B cell (primary cell): ENCODE measurements around the gene ALDH1A1. TPM values are rescaled to one million over a fixed set of nuclear protein-coding genes. Genes with fewer than 3 reads are reported as not detected.

Experiments
- ATAC-seq: fragments of 200-7000 bp; cut with Tn5 transposase; one replicate; pipeline ENCODE4 v1.10.0; 2021; ENCODE audit warnings: low read depth, mild to moderate bottlenecking, moderate number of reproducible peaks, moderate library complexity
- CTCF ChIA-PET: fragments of 350-600 bp; sonication (Branson Sonifier 250); formaldehyde crosslinking; loops from one replicate; lab custom pipeline; 2021; ENCODE audit warnings: antibody characterized with exemption, inconsistent platforms; lab: Charles Lee
- POLR2A ChIA-PET: fragments of 350-600 bp; sonication (Branson Sonifier 250); formaldehyde crosslinking; loops from one replicate; lab custom pipeline; 2021; ENCODE audit warnings: antibody characterized with exemption; lab: Charles Lee
- DNase-seq: peaks from one replicate; pipeline ENCODE4 v3.0.0; 2013
- H2AFZ ChIP-seq: 2 replicates; pipeline ENCODE4 v1.6.1; 2012; ENCODE audit warnings: mild to moderate bottlenecking, low read depth, low read length; ENCODE audit not compliant: insufficient read depth, poor library complexity, severe bottlenecking
- H3K27ac ChIP-seq, 2 donors: 1 replicate in 1 of 2; 2 replicates in 1 of 2; pipeline ENCODE4 v1.5.1; 2012 to 2013; ENCODE audit warnings: low read length in 2 of 2, mild to moderate bottlenecking in 2 of 2, moderate library complexity in 1 of 2
- H3K27me3 ChIP-seq, 4 experiments: fragments of 200-600 bp in 1 of 4; sonication (generic) in 1 of 4; replicated peaks in 1 of 4; 1 replicate in 2 of 4; 2 replicates in 2 of 4; pipeline versions ENCODE4 v1.6.1 to v1.7.0; 2013 to 2016; ENCODE audit warnings: low read length in 3 of 4, mild to moderate bottlenecking in 2 of 4, mixed read lengths in 1 of 4, moderate library complexity in 1 of 4; ENCODE audit not compliant: insufficient read depth in 4 of 4, control insufficient read depth in 3 of 4; ENCODE audit errors: control extremely low read depth in 1 of 4
- H3K36me3 ChIP-seq, 2 experiments: replicated peaks in 1 of 2; 1 replicate in 1 of 2; 2 replicates in 1 of 2; pipeline versions ENCODE4 v1.6.1 to v1.7.1; 2013; ENCODE audit warnings: low read length in 1 of 2; ENCODE audit not compliant: insufficient read depth in 2 of 2, control insufficient read depth in 1 of 2; ENCODE audit errors: control extremely low read depth in 1 of 2, extremely low read depth in 1 of 2
- H3K4me1 ChIP-seq, 2 donors: fragments of 200-600 bp in 1 of 2; sonication (generic) in 1 of 2; 1 replicate in 1 of 2; 2 replicates in 1 of 2; pipeline versions ENCODE4 v1.5.1 to v1.6.1; 2013 to 2017; ENCODE audit warnings: low read length in 2 of 2; ENCODE audit not compliant: control insufficient read depth in 2 of 2, insufficient read depth in 2 of 2
- H3K4me2 ChIP-seq: replicated peaks from 2 replicates; pipeline ENCODE3; 2012; ENCODE audit warnings: mild to moderate bottlenecking, low read depth, low read length; ENCODE audit not compliant: poor library complexity, severe bottlenecking
- H3K4me3 ChIP-seq, 5 experiments: fragments of 200-600 bp in 1 of 5; sonication (generic) in 1 of 5; 1 replicate in 3 of 5; 2 replicates in 2 of 5; pipeline versions ENCODE4 v1.5.1 to v1.7.0; 2011 to 2016; ENCODE audit warnings: low read length in 4 of 5, mild to moderate bottlenecking in 4 of 5, low read depth in 2 of 5, control low read depth in 1 of 5, moderate library complexity in 1 of 5; ENCODE audit not compliant: insufficient read depth in 1 of 5; ENCODE audit errors: control extremely low read depth in 1 of 5, extremely low read depth in 1 of 5
- H3K79me2 ChIP-seq: fragments of 200-600 bp; sonication (generic); one replicate; pipeline ENCODE4 v1.6.0; 2016; ENCODE audit warnings: low read length; ENCODE audit not compliant: control insufficient read depth, insufficient read depth
- H3K9ac ChIP-seq: fragments of 200-600 bp; sonication (generic); 2 replicates; pipeline ENCODE4 v1.6.1; 2017; ENCODE audit warnings: mild to moderate bottlenecking, low read length, moderate library complexity
- H3K9me3 ChIP-seq, 3 donors: one replicate each; pipeline versions ENCODE4 v1.6.1 to v1.7.1; 2013; ENCODE audit warnings: low read length in 2 of 3; ENCODE audit not compliant: control insufficient read depth in 2 of 3, insufficient read depth in 1 of 3; ENCODE audit errors: control extremely low read depth in 1 of 3
- H4K20me1 ChIP-seq: 2 replicates; pipeline ENCODE4 v1.6.0; 2012; ENCODE audit warnings: mild to moderate bottlenecking, low read length; ENCODE audit not compliant: insufficient read depth, control insufficient read depth, poor library complexity, severe bottlenecking
- H3K27ac Mint-ChIP-seq: one replicate; pipeline ENCODE4 v1.8.0; 2021; ENCODE audit warnings: mixed read lengths
- H3K27me3 Mint-ChIP-seq: one replicate; pipeline ENCODE4 v1.8.0; 2021; ENCODE audit warnings: mixed read lengths
- H3K4me1 Mint-ChIP-seq: one replicate; pipeline ENCODE4 v1.8.0; 2021; ENCODE audit warnings: mixed read lengths
- H3K4me3 Mint-ChIP-seq: one replicate; pipeline ENCODE4 v1.8.0; 2021; ENCODE audit warnings: mixed read lengths
- H3K9me3 Mint-ChIP-seq: one replicate; pipeline ENCODE4 v1.8.0; 2022; ENCODE audit warnings: mixed read lengths; ENCODE audit not compliant: insufficient read depth
- CTCF ChIP-seq: fragments of 200-600 bp; IDR thresholded peaks from one replicate; pipeline ENCODE4 v1.8.0; 2022; ENCODE audit warnings: antibody characterized with exemption, mild to moderate bottlenecking
- EZH2 ChIP-seq: IDR thresholded peaks from 2 replicates; pipeline ENCODE4 v1.6.1; 2012; ENCODE audit warnings: borderline replicate concordance, low read depth, mild to moderate bottlenecking, moderate library complexity, low read length; ENCODE audit not compliant: insufficient read depth, poor library complexity, severe bottlenecking
- WGBS: methylation state at CpG from one replicate; pipeline ENCODE4 v1.1.5; 2013; ENCODE audit warnings: missing lambda C conversion rate; ENCODE audit not compliant: insufficient coverage; 5-methylcytosine and 5-hydroxymethylcytosine counted together
- intact Hi-C: fragments of 100-400 bp; cut with micrococcal nuclease; formaldehyde crosslinking; loops from one replicate; pipeline ENCODE4 v1.10.0; 2022
- polyA plus RNA-seq: library from polyadenylated mRNA; depleted of rRNA; stranded (reverse); fragments of >200 nt; gene quantifications from 2 replicates; pipeline ENCODE4 v1.2.3, GENCODE V29; 2012
- total RNA-seq, 2 donors: library from RNA; stranded (reverse); fragments of 120-200 nt in 1 of 2; gene quantifications; 1 replicate in 1 of 2; 2 replicates in 1 of 2; pipeline versions ENCODE4 v1.2.3 to v1.2.4, GENCODE V29; 2013 to 2022

Gene ALDH1A1
- total and polyA plus RNA-seq, 2 donors (not counting 1 experiment from before 2014, with no cell fraction given): 0.43 TPM; not detected in 1

- no peaks in the 10 kb centered on the region for H3K27me3 Mint-ChIP-seq
- no peaks in the 10 kb centered on the region for H4K20me1 ChIP-seq
- H3K9ac ChIP-seq: no peak overlapping the region
- ATAC-seq (no peak), DNase-seq (no peak)
- no peaks in the 10 kb centered on the region for H3K4me1 ChIP-seq
- H3K4me2 ChIP-seq: no peak overlapping the region
- no peak overlapping the region for H3K27ac ChIP-seq
- intact Hi-C loops: no loop called here
- ChIA-PET POLR2A (no interaction called here), CTCF (no interaction called here)
- no CpG with 5 or more reads among the region's 1 CpG for WGBS
- no peak overlapping the region for H3K4me3 Mint-ChIP-seq
- H3K4me1 Mint-ChIP-seq: no peaks in the 10 kb centered on the region
- H3K4me3 ChIP-seq: no peak overlapping the region
- H3K9me3 ChIP-seq: no peaks in the 10 kb centered on the region
- H2AFZ ChIP-seq: no peak overlapping the region
- H3K27me3 ChIP-seq: no peaks in the 10 kb centered on the region
- no peaks in the 10 kb centered on the region for H3K79me2 ChIP-seq
- no peaks in the 10 kb centered on the region for H3K9me3 Mint-ChIP-seq
- TF ChIP-seq EZH2 (no peak), CTCF (no peak)
- H3K27ac Mint-ChIP-seq: no peak overlapping the region
- H3K36me3 ChIP-seq: no peaks in the 10 kb centered on the region
Observed at GRCh38 chr9:72893437-72893836, 59.4 kb downstream of the ALDH1A1 start.

- Histone ChIP-seq H3K4me2 (no peak overlapping the region), H3K9ac (no peak overlapping the region), H3K79me2 (no peaks in the 10 kb centered on the region), H3K4me3 (no peak overlapping the region), H3K4me1 (no peaks in the 10 kb centered on the region), H3K27me3 (no peaks in the 10 kb centered on the region), H3K27ac (no peak overlapping the region), H3K9me3 (peaks cover 0 to 6% (median 0%) of the 10 kb centered on the region in 3 donors), H2AFZ (no peak overlapping the region), H4K20me1 (no peaks in the 10 kb centered on the region), H3K36me3 (no peaks in the 10 kb centered on the region)
- DNase-seq (no peak), ATAC-seq (no peak)
- Mint-ChIP-seq H3K27me3 (no peaks in the 10 kb centered on the region), H3K27ac (no peak overlapping the region), H3K9me3 (no peaks in the 10 kb centered on the region), H3K4me3 (no peak overlapping the region), H3K4me1 (no peaks in the 10 kb centered on the region)
- ChIA-PET POLR2A (no interaction called here), CTCF (no interaction called here)
- no peak for TF ChIP-seq CTCF
- TF ChIP-seq EZH2: no peak
- 100% methylated on average over 1 of the region's 2 CpGs for WGBS
- intact Hi-C loops: no loop called here
Observed at GRCh38 chr9:72891043-72891442, 61.8 kb downstream of the ALDH1A1 start.
